GM13977 (cell line): ENCODE measurements around the gene HS3ST1.

Source experiments
- DNase-seq: peaks from one replicate; pipeline ENCODE4 v3.0.0; 2012; ENCODE audit warnings: low spot score
- CTCF ChIP-seq: IDR thresholded peaks from 2 replicates; pipeline ENCODE4 v1.5.1; 2012; ENCODE audit warnings: mild to moderate bottlenecking, control low read depth; ENCODE audit not compliant: insufficient read depth; ENCODE audit errors: extremely low read depth, missing control alignments
- in situ Hi-C: fragments of 300-500 bp; cut with MboI; formaldehyde crosslinking; loops from one replicate; pipeline ENCODE4 v1.12.0; 2022; ENCODE audit warnings: low sequenced_read_pairs, low pct_unique_long_range_greater_than_20kb, mixed read lengths, inconsistent platforms; ENCODE audit not compliant: unreplicated experiment

HS3ST1 gene

GRCh38 chr4:11470438-11471045 is 41.8 kb upstream of the HS3ST1 start:
- TF ChIP-seq CTCF: no peak
- in situ Hi-C loops: no loop called here
- DNase-seq: no peak

- TF ChIP-seq CTCF: no peak
- DNase-seq: peak; percentile 10
- in situ Hi-C loops: no loop called here
Observed at GRCh38 chr4:11469650-11470437, 41.1 kb upstream of the HS3ST1 start.

GRCh38 chr4:11468901-11469300 is 40.2 kb upstream of the HS3ST1 start:
- DNase-seq: no peak
- TF ChIP-seq CTCF: no peak
- in situ Hi-C loops: no loop called here

GRCh38 chr4:11467931-11468330 is 39.2 kb upstream of the HS3ST1 start:
- TF ChIP-seq CTCF: no peak
- in situ Hi-C loops: no loop called here
- no peak for DNase-seq

GRCh38 chr4:11463707-11464106 is 35.0 kb upstream of the HS3ST1 start:
- no peak for TF ChIP-seq CTCF
- in situ Hi-C loops: no loop called here
- no peak for DNase-seq

- no peak for TF ChIP-seq CTCF
- in situ Hi-C loops: no loop called here
Observed at GRCh38 chr4:11456401-11456800, 27.7 kb upstream of the HS3ST1 start.

More at GRCh38 chr4:11456401-11456800, 27.7 kb upstream of the HS3ST1 start:
- DNase-seq: no peak
